NCI-H510A treated with DMSO at 0.1 percent for 48 hours (cell line): ENCODE data around the gene TOMM40.

Experiments used
- DNase-seq: peaks from one replicate; lab custom pipeline; 2025; lab: John Stamatoyannopoulos, UW

The TOMM40 gene

DNA sequence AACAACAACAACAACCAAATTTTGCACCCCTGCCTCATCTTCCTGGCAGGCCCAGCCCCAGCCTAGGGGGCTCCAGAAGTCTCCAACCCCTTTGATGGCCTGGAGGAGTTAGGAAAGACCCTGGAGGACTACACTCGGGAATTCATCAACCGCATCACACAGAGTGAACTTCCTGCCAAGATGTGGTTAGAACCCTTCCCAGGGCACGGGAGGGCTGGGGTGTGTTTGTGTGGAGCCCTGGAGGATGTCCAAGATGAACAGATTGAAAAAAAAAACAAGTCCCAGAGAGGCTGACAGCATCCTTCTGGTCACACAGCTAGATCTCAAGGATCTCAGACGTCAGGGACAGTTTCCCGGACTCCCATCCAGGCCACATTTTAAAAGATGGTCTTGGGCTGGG, 36.7 kb downstream of the TOMM40 start:
- DNase-seq = no peak

DNA sequence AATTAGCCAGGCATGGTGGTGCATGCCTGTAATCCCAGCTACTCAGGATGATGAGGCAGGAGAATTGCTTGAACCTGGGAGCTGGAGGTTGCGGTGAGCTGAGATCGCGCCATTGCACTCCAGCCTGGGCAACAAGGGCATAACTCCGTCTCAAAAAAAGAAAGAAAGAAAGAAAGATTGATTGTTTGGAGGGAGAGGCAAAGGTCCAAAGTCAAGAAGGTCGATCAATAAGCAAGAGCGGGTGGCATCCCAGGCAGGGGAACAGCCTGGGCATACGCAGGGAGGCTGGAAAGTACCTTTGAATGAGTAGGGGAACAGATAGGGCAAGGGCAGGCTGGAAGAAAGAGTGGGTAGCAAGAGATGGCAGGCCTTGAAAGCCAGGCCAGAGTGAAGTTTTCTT, 39.0 kb downstream of the TOMM40 start:
- no peak for DNase-seq

DNA sequence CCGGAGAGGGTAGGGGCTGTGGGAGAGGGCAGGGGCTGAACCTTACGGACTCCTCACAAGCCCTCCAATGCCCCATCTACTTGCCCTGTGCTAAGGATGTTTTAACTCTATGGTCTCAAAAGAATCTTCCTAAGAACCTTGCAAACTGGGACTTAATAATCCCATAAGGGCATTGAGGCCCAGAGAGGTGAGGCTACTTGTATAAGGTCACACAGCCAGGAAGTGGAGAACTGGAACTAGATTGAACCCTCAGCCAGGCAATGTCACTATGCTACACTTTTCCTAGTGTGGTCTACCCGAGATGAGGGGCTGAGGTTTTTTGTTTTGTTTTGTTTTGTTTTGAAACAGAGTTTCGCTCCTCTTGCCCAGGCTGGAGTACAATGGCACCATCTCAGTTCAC, 40.5 kb downstream of the TOMM40 start:
- DNase-seq = no peak

DNA sequence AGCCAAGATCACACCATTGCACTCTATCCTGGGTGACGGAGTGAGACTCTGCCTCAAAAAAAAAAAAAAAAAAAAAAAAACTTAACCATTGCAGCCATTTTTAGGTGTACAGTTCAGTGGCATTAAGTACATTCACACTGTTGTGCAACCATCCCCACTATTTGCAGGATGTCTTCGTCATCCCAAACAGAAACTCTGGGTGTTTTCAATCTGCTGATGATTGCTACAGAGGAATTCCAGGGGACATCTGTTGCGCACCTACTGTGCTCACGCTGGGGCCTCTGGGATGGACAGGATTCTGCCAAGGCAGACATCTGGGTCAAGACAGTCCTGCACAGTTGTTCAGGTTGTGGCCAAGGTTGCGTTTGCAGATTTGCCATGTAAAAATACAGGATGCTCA, 48.6 kb downstream of the TOMM40 start:
- no peak for DNase-seq

DNA sequence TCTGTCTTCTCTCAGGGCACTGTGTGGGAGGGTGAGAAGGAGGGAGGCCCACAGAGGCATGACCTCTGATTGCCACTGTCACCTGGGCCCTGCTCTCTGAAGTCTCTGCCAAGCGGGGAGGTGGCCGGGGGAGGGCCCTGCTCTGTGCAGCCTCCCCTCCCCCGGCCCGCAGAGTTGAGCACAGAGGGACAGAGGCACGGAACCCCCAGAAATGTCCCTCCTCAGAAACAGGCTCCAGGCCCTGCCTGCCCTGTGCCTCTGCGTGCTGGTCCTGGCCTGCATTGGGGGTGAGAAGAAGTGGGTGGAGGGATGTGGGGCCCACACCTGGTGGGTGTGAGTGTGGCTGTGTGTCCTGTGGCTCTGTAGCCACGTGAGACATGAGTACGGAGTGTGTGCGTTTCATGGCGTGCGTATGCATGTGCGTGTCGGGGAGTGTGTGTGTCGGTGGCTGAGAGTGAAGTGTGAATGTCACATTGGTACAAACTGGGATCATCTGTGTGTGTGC, 51.1 kb downstream of the TOMM40 start, which contains the start of gene APOC4:
TSS of gene APOC4 (plus strand) at position 171 of the 505 bp plus-strand sequence. CDS start at position 212, 41 bp downstream.
- no peak for DNase-seq

DNA sequence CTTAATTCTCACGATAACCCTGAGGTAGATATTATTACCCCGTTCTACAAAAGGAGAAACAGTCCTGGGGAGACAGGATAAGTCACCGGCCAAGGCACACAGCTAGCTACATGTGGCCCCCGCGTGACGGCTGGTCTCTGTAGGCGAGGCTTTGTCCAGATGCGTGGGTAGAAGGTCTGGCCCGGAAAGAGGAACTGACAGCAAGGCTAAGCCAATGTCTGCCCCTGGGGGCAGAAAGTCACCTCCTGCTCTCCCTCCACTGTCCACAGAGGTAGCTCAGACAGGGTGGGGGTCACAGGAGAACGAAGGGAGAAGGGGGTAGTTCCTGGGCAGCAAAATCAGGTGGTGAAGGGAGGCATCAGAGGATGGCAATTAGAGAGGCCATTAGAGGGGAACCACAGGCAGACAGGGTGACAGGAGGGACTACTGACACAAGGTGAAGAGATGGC, 52.8 kb downstream of the TOMM40 start:
- no peak for DNase-seq

DNA sequence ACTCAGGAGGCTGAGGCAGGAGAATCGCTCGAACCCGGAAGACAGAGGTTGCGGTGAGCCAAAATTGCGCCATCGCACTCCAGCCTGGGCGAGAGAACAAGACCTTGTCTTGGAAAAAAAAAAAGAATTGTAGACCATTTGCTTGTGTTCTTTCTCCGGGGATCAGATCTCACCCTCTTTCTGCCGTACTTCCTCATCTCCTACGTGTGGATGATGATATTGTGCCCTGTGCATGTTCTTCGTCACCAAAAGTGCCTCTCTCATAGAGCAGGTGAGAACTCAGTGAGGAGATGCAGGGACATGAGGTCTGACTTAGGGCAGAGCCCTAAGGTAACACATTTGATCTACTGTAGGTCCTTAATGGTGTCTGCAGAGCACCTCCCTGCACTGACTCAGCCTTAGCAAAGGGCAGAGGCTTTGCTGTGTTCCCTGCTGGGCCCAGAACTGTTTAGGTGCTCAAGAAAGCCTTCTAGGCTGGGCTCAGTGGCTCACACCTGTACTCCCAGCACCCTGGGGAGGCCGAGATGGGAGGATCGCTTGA, 56.1 kb downstream of the TOMM40 start:
- no peak for DNase-seq

DNA sequence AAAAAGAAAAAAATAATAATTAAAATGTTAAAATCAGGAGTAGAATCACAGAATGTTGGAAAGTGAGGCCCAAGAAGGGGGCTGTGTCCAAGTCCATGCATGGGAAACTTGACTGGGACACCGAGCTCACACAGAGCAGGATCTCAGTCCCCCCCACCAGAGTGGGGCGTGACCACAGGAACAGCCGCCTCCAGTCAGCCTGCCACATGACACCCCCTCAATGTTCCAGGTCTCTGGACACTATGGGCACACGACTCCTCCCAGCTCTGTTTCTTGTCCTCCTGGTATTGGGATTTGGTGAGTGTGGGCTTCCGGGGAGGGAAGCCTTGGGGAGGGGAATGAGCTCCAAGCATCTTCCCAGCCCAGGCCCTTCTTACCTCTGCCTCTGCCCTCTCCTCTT, 57.2 kb downstream of the TOMM40 start:
- no peak for DNase-seq

DNA sequence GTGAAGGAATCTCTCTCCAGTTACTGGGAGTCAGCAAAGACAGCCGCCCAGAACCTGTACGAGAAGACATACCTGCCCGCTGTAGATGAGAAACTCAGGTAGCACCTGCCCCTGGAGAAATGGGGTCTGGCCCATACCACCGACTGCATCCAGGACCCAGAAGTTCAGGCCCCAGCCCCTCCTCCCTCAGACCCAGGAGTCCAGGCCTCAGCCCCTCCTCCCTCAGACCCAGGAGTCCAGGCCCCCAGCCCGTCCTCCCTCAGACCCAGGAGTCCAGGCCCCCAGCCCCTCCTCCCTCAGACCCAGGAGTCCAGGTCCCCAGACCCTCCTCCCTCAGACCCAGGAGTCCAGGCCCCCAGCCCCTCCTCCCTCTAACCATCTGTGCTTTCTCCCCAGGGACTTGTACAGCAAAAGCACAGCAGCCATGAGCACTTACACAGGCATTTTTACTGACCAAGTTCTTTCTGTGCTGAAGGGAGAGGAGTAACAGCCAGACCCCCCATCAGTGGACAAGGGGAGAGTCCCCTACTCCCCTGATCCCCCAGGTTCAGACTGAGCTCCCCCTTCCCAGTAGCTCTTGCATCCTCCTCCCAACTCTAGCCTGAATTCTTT, 57.8 kb downstream of the TOMM40 start:
- DNase-seq = no peak

DNA sequence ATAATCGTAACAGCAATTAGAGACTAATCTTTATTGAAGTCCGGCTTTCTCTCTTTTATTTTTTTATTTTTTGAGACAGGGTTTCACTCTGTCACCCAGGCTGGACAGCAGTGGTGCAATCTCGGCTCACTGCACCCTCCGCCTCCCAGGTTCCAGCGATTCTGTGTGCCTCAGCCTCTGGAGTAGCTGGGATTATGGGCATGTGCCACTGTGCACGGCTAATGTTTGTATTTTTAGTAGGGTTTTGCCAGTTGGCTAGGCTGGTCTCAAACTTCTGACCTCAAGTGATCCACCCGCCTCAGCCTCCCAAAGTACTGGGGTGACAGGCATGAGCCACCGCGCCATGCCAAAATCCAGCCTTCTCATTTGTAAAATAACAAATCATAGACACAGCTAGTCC, 58.5 kb downstream of the TOMM40 start:
- no peak for DNase-seq

DNA sequence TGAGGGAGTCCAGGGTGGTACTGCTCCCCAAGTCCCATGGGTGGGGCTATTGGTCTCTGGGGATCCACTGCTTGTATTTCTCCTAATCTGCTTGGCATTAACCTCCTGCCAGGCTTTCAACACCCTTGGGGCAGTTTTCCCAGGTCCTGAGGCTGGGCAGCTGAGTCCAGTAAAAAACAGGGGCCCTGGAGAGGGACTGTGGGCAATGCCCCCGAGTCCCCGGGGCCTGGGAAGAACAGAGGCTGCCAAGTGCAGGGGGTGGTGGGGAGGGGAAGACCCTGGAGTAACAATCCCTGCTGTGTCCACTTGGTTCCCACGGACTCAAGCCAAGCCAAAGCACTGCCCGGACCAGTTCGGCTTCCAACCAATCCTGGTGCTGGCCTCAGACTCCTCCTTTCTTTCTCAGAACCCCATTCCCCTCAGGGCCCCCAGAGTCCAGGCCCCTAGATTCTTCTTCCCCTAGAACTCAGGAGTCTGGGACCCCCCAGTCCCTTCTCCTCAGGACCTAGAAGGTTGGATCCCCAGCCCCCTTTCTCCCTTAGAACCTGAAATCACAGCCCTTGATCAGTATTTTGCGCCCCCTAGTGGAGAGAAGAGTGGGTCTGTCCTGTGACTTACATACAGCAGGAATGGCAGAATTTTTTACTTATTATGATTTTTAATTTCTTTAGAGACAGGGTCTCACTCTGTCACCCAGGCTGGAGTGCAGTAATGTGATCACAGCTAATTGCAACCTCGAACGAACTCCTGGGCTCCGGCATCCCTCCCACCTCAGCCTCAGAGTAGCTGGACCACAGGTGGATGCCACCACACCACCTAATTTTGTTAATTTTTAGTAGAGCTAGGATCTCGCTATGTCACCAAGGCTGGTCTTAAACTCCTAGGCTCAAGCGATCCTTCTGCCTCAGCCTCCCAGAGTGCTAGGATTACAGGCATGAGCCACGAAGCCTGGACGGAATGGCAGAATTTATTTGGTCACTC, 60.4 kb downstream of the TOMM40 start:
- DNase-seq = peak; percentile 73
